PC-9 (cell line): ENCODE data around the gene MATCAP1.

ENCODE experiments used
- EZH2 ChIP-seq: fragments of 200-600 bp; sonication (generic); IDR thresholded peaks from 2 replicates; pipeline ENCODE4 v1.8.0; 2017; ENCODE audit warnings: antibody characterized with exemption, low read depth
- TF ChIP-seq, protein P1 (sequence below): fragments of 200-600 bp; sonication (generic); conservative IDR thresholded peaks from 2 replicates; pipeline ENCODE4 v1.6.1; 2017; ENCODE audit warnings: mixed run types, antibody characterized with exemption, mild to moderate bottlenecking, moderate library complexity

DNA sequence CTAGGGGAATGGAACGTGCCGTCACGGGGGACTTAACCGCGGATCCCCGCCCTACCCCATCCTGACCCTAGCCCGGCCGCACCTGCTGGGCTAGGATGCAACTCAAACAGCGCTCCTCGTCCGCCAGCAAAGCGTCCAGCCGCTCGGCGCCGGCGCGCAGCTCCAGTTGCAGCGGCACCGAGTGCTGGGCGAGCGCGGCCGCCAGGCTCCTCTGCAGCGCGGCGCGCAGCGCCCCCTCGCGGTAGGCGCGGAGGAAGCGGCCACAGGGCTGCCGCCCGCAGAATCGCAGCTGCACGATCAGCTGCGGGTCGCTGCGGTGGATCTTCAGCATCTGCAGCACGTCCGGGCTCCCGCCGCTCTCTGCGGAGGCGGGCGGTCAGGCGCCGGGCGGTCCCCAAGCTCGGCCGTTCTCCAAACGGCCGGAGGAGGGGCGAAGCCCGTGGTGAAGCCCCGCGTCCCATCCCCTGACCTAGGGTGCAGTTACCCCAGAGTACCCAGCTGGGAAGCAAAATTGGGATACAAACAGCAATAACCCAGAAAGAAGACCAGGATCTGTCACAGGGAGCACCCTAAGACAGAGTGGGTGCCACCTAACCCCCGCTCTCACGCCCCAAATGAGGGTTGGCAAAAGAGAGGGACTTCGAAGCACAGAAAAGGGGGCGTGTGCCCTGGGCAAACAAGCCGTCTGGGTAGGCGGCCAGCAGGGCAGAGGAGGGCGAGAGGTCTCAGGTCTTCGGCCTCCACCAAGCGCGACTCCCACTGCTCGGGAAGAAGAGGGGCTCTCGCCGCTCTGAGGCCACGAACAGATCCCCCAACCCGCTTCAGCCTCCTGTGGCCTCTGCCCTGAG is 28.2 kb downstream of the MATCAP1 start:
- TF ChIP-seq, protein P1, sequence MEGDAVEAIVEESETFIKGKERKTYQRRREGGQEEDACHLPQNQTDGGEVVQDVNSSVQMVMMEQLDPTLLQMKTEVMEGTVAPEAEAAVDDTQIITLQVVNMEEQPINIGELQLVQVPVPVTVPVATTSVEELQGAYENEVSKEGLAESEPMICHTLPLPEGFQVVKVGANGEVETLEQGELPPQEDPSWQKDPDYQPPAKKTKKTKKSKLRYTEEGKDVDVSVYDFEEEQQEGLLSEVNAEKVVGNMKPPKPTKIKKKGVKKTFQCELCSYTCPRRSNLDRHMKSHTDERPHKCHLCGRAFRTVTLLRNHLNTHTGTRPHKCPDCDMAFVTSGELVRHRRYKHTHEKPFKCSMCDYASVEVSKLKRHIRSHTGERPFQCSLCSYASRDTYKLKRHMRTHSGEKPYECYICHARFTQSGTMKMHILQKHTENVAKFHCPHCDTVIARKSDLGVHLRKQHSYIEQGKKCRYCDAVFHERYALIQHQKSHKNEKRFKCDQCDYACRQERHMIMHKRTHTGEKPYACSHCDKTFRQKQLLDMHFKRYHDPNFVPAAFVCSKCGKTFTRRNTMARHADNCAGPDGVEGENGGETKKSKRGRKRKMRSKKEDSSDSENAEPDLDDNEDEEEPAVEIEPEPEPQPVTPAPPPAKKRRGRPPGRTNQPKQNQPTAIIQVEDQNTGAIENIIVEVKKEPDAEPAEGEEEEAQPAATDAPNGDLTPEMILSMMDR, result no peak
- no peak for TF ChIP-seq EZH2
